Right ventricle myocardium superior (tissue), 1 donor: ENCODE results near the gene DCANP1. TPM values are rescaled to one million over a fixed set of nuclear protein-coding genes. Genes with fewer than 3 reads are reported as not detected.
A peak's percentile ranks its signal among the peaks of the same experiment; 100 is the strongest.

ENCODE experiments used
- ATAC-seq: fragments of 200-7000 bp; cut with Tn5 transposase; one replicate; pipeline ENCODE4 v1.9.1; 2020; ENCODE audit warnings: mild to moderate bottlenecking; ENCODE audit not compliant: poor library complexity
- DNase-seq: peaks from one replicate; pipeline ENCODE4 v3.0.0-alpha.2; 2020
- intact Hi-C: fragments of 100-400 bp; cut with DNase I; formaldehyde crosslinking; loops from one replicate; pipeline ENCODE4 v1.11.2; 2022
- total RNA-seq: library from RNA; stranded (reverse); fragmentation: NEBNext Ultra II Directional; extraction: Animal tissue kit (Norgen Biotek cat#: 25700); gene quantifications from one replicate; pipeline ENCODE4 v1.2.1, GENCODE V29; 2021
- donor health status: DM: no; HTN: yes; CAD: no; lungs with severe emphysema.

DCANP1 gene
- total RNA-seq, 1 donor from 2014 or later: not detected

DNA sequence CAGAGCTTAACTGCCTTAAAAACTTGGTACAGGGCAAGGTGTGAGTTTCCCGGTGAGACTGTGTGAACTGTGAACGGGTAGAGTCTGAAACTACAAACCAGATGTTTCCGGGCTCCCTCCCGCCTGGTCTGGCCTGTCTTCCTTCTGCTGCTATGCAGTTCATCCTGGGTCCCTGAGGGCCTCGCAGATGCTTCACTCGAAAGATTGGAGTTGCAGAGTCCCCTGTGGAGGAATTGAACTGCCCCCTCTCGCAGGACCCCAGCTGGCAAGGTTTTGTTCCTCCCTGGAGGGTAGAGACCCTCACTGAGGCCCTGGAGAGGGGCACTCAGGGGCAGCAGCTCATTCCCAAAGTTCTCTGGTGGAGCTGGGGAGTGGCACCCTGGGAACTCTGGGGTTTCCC is 533 bp downstream of the DCANP1 start:
- DNase-seq (no peak), ATAC-seq (no peak)
- intact Hi-C loops: no loop called here

DNA sequence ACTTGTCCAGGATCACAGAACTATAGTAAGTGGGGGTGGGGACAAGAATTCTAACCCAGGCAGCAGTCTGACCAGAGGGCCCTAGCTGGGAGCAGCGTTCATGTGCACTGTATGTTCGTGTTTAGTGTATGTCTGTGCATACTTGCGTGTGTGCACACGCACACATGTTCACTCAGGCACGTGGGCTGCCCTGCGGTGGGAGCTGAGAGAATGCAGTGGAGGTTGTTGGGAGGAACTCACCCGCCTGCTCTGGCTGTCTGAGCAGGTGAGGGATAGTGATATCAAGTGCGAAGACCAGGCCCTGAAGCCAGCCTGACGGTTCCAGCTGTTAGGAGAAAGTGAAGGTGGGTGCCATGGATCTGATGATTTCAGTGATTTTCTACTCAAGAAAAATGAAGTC is 942 bp downstream of the DCANP1 start:
- ATAC-seq (no peak), DNase-seq (no peak)
- intact Hi-C loops: no loop called here

DNA sequence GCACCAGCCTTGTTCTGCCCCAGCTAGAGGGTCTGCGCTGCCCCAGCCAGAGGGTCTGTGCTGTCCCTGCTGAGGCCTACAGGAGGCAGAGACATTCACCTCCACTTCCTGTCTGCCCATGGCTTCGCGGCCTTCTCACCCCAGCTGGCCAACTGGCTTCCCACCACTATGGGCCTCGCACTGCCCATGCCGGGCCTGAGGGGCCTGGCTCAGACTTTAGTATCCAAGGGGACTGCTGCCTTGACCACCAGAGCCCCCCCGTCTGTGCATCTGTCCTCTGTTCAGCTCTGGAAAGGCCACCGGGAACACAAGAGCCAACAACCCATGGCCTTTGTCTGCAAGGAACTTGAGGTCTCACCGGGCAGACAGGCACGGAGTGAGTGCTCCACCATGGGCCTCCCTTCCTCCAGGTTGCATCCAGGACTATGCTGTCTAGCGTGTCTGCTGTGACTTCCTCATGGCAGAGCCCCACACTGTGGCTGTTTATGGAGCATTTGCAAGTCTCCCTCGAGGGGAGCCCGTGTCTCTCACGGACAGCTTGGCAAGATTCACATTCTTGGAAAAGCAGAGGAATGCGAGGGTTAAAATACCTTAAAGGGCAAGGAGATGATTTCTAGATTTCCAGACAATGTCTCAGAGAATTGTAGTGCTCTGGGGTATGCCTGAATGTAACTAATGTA is 1.7 kb downstream of the DCANP1 start:
- intact Hi-C loops: no loop called here
- DNase-seq (no peak), ATAC-seq (no peak)

DNA sequence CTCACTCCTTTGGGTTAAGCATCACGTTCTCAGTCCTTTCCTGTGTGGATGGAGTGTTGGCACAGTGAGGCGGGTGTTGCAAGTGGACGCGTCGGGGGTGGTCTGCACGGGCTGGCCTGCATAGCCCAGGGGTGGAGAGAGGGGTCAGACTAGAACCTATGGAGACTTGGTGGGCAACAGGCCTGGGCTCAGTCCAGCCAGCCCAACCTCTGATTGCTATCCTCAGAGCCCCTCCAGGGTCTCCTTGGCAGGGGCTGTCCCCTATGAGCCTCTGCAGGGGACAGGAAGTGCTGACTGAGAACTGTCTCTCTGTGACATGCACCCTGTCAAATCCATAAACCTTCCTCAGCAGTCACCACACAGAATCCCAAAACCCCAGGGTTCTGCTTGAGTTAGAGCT is 2.3 kb downstream of the DCANP1 start:
- no peak for DNase-seq
- no peak for ATAC-seq
- intact Hi-C loops: no loop called here

DNA sequence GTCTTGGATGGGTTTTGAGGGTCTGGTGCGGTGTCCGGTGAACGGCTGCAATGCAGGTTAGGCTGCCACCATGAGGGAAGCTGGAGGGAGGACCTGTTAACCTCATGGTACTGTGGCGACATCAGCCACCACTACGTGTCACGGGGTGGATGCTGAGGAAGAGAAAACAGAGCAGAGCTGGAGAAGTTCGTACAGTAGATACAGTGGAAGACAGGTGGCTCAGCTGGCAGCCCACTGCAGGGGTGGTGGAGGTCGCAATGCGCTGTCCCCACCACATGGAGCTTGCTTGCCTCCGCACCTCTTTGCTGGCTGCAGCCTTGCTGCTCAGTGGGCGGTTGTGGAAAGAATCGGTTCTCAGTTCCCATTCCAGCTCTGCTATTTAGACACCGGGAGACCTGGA is 2.8 kb downstream of the DCANP1 start:
- intact Hi-C loops: no loop called here
- no peak for ATAC-seq
- DNase-seq: no peak

DNA sequence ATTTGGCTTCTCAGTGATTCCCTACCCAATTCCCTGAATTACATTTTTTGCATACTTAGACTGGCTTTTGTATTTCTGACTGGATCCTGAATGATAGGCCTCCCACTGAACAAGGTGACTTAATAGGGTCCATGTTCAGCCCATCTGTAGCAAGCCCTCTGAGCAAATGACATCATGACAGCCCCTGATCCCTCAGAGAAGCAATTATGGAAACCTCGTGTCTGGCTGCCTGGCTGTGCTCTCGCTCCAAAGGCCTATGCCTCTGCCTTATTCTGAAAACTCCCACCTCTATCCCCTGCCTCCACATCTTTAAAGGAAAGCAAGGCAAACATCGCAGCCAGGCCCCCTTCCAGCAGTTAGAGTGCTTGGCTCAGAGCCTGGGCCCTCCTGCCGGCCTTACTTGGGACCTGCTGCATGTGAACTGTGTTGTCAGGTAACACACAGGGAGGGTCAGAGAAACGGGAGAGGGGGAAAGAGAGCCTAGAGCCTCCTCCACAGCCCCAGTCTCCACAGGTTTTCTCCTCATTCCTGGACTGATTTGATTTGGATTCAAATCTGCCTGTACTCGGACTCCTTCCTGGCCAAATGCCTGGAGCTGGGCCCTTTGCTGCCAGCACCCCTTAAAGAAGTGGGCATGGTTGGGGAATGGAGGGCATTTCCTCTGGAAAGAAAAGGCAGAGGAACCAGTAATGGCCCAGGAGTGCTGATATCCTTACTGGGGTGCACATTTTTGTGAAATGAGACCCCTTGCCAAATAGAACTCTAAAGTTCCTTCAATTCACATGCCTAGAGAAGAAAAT is 3.8 kb downstream of the DCANP1 start:
- intact Hi-C loops: no loop called here
- ATAC-seq: no peak
- DNase-seq: no peak

DNA sequence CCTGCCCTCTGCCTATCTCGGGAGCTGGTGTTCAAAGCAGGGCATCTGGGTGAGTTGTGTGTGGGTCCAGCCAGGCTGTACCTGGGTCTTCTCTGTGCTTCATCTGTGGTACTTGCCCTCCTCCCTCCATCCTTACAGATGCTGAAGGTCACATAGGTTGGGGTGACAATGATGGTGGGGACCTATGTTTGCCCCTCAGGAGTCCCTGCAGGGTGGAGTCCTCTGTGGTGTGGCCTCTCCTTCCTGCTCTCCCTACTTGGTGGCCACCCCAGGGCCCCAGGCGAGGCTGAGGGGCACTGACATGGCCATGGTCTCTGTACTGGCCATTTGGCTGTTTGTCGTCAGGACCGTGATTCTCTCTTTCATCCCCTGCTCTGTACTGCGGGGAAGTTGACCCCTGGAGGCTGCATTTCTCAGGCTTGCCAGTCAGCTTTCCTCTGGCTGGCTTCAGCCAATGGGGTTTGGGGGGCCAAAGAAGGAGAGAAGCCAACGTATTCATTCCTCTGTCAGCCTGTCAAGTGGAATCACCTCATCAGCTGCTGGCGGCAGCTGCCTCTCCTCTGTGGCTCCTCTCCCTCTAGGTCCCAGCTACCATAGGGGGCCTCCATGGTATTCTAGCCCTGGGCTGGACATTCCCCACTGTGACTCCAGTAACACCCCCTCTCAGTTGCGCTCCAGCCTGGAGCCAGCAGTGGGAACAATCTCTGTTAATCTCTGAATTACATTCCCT is 4.6 kb downstream of the DCANP1 start:
- intact Hi-C loops: no loop called here
- no peak for DNase-seq
- ATAC-seq: no peak

DNA sequence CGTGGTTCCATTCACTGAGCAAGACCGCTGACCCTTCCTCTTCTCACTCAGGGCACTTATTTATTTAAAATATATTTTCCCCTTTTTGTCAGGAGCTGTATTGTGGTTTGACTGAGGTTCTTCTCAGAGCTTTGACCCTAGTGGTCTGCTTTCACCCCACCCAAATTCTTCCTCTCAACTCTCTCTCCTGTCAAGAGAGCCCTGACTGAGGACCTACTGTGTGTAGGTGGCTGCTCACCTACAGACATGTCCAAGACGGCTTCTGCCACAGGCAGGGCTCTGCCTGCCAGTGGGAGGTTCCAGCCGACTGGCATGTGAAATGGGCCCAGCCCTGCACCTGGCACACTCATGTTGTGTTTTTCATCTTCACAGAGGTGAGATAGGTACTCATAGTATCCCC is 5.2 kb downstream of the DCANP1 start:
- intact Hi-C loops: no loop called here
- ATAC-seq: no peak
- no peak for DNase-seq

DNA sequence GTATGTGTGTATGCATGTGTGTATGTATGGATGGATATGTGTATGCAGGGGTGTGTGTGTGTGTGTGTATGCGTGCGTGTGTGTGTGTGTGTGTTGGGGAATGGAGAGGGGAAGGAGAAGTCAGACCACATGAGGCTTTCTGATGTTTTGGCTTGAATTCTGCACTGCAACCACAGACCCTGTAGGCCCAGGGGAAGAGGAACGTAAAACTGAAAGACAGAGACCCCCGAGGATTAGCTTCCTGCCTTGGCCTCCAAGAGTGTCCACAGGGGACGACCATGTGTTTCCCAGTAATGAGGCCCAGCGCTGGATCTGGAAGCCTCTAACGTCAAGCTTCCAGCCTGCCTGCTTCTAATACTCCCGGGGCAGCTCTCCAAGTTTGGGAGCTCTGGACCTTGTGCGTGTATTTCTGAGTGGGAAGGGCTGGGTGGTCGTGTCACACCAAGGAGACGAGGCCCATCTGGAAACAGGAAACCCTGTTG is 5.8 kb downstream of the DCANP1 start:
- intact Hi-C loops: no loop called here
- DNase-seq (no peak), ATAC-seq (no peak)

DNA sequence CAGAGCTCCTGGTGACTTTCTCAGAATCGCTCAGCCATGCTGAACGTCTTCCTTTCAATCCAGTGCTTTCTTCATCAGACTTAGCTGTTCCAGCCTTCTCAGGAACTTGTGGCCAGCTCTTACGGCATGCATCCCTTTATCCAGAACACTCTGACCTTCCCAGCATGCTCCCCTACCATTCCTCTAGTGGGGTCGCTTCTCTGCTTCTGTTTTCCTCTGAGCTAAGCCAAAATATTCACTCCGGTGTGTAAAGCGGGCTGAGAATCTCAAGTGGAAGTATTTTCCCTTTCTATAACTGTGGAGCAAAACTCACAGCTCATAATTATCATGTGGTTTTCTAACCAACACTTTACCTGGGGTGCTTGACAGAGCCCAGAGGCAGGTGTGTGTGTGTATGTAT is 6.2 kb downstream of the DCANP1 start:
- ATAC-seq (no peak), DNase-seq (no peak)
- intact Hi-C loops: no loop called here

DNA sequence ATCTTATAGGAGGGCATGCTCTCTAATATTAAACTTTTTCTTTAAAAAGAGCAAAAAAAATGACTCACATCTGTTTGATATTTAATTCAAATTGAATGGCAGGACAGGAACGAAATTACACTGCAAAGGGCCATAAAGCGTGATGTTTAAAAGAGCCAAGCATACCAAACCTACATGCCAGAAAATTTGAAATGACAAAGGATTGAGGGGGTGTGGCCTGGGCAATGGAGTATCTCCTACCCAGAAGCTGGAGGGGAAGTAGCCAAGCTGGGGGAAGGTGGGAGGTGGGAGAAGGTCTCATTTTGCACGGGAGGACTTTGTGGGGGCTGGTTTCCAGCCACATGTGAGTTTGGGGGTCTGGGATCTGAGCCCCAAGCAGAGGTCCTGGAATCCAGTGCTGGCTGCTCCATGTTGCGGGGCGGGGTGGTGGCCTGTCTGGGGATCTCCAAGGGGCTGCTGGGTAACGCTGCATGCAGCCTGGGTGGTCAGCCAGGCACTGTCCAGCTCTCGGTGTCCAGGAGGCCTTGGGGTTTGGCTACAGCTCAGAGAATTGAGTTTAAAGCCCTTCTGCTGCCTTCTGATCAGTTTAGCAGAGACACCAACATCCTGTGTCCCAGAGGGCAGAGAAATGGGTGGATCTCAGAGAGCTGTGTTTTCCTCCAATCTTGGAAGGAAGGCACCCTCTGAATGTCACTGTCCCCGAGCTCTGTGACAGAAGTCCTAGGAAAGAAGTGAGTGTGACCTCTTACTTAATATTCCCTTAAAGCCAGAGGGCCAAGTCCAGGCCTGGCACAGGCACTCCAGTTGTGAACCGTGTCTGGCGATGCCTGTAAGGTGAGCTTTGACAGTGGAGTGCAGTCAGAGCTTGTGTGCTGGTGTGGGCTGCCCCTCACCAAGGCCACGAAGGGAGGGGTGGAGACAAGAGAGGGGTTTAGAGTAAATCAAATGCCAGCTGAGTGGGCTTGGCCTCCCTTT is 7.6 kb downstream of the DCANP1 start:
- ATAC-seq: no peak
- intact Hi-C loops: no loop called here
- no peak for DNase-seq

DNA sequence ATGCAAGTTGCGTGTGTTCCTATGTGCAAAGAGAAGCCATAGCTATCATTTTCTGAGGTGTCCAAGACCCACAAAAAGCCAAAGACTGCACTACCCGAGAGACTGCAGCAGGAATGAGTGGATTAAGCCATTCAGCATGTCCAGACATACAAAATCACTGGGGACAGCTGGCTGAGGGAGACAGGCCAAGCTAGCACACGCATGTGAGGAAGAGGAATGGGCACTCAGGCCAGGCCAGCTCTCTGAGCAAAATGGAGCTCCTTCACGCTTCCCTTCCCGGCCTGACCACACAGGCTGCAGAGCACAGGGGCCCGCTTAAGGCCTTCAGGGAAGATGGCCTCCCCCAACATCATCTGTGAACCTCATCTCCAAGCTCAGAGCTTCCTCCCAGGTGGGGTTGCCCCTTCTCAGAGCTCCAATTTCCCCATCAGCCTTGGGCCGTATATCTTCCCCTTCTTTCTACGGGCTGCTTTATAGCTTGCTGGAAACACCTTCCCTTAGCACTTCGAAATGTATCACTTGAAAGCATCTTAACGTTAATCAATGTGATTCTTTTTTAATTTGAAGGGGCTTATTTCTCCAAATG is 8.4 kb downstream of the DCANP1 start:
- intact Hi-C loops: no loop called here
- ATAC-seq: no peak
- no peak for DNase-seq

DNA sequence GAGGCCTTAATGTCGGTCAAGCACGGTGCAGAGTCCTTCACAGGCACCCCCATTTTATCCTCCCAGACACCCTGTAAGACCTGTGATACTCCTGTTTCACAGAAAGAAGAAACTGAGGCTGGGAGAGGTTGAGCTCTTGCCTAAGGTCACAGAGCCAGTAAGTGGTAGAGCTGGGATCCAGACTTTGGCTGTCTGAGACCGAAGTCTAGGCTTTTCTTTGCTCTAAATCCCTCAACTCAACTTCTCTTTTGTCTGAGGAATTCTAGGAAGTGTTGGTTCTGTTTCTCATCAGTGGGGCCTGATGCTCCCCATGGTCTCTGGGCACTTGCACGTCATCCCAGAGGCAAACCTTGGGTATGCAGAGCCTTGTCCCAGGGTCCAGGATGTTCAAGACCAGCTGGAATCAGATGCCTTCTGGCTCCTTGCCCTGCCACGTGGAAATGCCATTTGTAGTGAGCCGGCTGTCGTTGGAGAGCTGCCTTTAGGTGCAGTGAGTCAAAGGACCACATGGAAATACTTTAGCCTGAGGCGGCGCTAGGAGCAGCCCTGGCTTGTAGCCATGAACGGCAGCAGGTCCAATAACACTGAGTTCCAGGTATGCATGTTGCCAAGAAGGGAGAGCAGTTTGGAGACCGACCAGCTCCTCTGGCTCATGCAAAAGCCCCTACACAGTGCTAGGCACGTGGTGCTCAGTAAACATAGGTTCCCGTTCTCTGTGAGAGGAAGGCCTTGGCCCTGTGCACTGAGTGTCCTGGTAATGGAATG is 9.2 kb downstream of the DCANP1 start:
- DNase-seq (peak; percentile 61), ATAC-seq (peak; percentile 63)

DNA sequence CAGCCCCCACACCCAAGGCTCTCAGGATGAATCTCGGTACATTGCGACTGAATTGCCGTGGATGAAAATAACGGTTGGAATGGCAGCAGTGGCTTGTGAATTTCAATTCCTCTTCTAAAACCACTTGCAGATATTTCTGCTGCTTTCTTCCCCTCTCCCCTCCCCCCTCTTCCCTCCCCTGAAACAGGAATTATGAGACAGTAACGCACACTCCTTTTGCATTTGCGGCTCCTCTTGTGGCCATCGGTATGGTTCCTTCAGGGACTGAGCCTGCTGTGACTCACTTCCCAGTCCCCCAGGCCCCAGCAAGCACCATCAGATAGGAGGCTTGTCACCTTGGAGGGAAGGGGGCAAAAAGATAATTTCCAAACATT is 9.7 kb downstream of the DCANP1 start:
- ATAC-seq: peak; percentile 28
- DNase-seq: no peak
- intact Hi-C loops: no loop called here

More for the DNA sequence above, 9.2 kb downstream of the DCANP1 start:
- intact Hi-C loops: no loop called here

DNA sequence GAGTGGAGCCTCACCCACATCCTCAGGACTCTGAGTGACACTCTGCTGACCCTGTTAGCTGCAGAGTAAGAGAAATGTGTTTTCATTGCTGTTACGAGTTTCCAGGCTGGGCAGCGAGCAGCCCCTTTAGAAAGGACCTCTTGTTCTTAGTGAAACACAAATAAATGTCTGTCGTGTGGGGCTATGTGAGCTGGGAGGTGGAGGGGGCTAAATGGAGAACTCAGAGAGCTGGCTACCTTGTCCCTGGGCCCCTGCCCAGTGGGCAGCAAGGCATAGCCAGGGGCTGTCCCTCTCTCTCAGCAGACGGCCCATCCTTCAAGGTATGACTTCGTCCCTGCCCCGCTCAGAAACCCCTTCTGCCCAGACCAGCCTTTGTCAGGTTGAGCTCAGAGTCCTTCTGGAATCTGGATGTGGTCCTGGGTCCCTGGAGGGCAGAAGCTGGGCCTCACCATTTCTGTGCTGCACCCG is 10.2 kb downstream of the DCANP1 start:
- DNase-seq: no peak
- intact Hi-C loops: no loop called here
- ATAC-seq: no peak

DNA sequence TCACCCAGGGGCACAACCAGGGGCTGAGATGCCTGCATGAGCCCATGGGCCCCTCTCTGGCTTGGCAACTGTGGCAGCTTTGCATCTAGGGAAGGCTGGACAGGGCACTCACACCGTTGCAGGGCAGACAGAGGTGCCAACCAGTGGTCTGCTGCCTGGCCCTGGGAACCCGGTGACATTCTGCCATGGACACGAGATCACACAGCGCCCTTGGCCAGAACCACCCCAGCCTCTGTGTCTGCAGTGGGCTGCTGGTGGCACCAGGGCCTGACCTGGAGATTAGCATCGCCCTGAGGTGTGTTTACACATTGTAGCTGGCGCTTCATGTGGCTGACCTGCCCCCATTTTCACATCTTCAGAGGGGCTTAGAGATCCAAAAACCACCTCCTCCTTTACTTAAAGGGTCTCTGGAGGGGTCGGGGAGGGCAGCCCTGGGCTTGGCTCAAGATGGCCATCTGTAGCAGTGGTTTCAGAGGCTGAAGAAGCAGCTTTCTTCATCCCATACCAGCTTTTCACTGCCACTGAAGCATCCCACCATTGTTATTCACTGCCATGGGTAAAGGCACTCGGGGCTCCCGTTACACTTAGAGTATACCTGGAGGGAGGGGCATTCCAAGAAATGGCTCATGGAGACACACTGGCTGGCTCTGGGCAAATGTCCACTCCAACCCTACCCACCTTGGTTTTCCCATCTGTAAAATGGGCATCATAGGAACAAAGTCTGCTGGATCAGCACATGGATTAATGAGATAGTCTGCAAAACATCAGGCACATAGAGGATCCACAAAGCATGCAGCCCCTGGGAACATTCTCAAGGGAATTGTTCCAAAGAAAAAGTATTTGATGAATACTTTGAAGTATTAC is 11.4 kb downstream of the DCANP1 start:
- ATAC-seq (no peak), DNase-seq (no peak)
- intact Hi-C loops: no loop called here
